Measurements from ENCODE around the gene KATNB1.

- TF ChIP-seq BHLHE40 (IDR thresholded peaks at IDR 0.05; ENCODE audit: borderline replicate concordance) = no peak
- no peak for TF ChIP-seq PKNOX1 (IDR thresholded peaks at IDR 0.05)
Measured at GRCh38 chr16:57759131-57759530, 23.6 kb downstream of the KATNB1 start.

All from HEK293T (cell line).